Pancreas (tissue), 10 donors: Measurements from ENCODE around the gene TRMT6. TPM values are rescaled to one million over a fixed set of nuclear protein-coding genes. Genes with fewer than 3 reads are reported as not detected.

Experiments
- ATAC-seq, 4 donors: fragments of 200-7000 bp; cut with Tn5 transposase; one replicate each; pipeline versions ENCODE4 v1.8.0 to v1.9.1; 2020; ENCODE audit warnings: mild to moderate bottlenecking in 4 of 4, moderate library complexity in 4 of 4
- DNase-seq, 6 donors: peaks; one replicate each; pipeline ENCODE4 v3.0.0-alpha.2; 2020
- FAIRE-seq: peaks from 2 replicates; lab custom pipeline; 2012; peaks lifted over from hg19 to GRCh38; lab: Jason Lieb, UNC
- H3K27ac ChIP-seq, 4 donors: fragments of 200-600 bp; sonication (generic); 1 replicate in 3 of 4; 2 replicates in 1 of 4; pipeline versions ENCODE4 v1.5.0 to v1.8.0; 2020
- H3K27me3 ChIP-seq, 4 donors: fragments of 200-600 bp; one replicate each; pipeline ENCODE4 v1.8.0; 2021
- H3K36me3 ChIP-seq, 3 donors: fragments of 200-600 bp; sonication (generic) in 1 of 3; one replicate each; pipeline versions ENCODE4 v1.5.0 to v1.8.0; 2020 to 2021
- H3K4me1 ChIP-seq, 3 donors: fragments of 200-600 bp; one replicate each; pipeline ENCODE4 v1.8.0; 2021
- H3K4me3 ChIP-seq, 4 donors: fragments of 200-600 bp; sonication (generic) in 2 of 4; one replicate each; pipeline versions ENCODE4 v1.5.0 to v1.8.0; 2020 to 2021
- H3K9me3 ChIP-seq, 4 donors: fragments of 200-600 bp; one replicate each; pipeline ENCODE4 v1.8.0; 2021
- CTCF ChIP-seq, 4 donors: fragments of 200-600 bp; sonication (generic) in 3 of 4; IDR thresholded peaks; one replicate each; pipeline versions ENCODE4 v1.5.0 to v1.8.0; 2021; ENCODE audit warnings: antibody characterized with exemption in 4 of 4
- WGBS, 2 donors: extraction: QIAGEN DNeasy Blood & Tissue Kit; methylation state at CpG; one replicate each; pipeline ENCODE4 v1.1.7; 2013; 5-methylcytosine and 5-hydroxymethylcytosine counted together
- intact Hi-C, 3 donors: fragments of 100-400 bp; cut with DNase I; formaldehyde crosslinking; loops; one replicate each; pipeline versions ENCODE4 v1.11.1 to v1.14.2; 2022
- polyA plus RNA-seq, 2 donors: library from polyadenylated mRNA; stranded (reverse); fragments of 200-250 nt; gene quantifications; one replicate each; pipeline ENCODE4 v1.2.3, GENCODE V29; 2013
- total RNA-seq, 6 donors: library from RNA; stranded (reverse); fragmentation: NEBNext Ultra II Directional in 4 of 6; extraction: Animal tissue kit (Norgen Biotek cat#: 25700) in 4 of 6; gene quantifications; one replicate each; pipeline versions ENCODE4 v1.2.1 to v1.2.4, GENCODE V29; 2021 to 2023
- donor health status: healthy with polysubstance abuse.
- donor health status: DM: no; HTN: no; CAD: no; lungs with moderate emphysema.
- donor health status: DM: no; HTN: no; CAD: no.
- donor health status: control.
- donor health status: control.
- donor health status: Bipolar disorder and iron deficiency.
- donor health status: DM: yes; HTN: yes; CAD: no.
- donor health status: DM: no; HTN: no; CAD: no.
- donor health status: DM: no; HTN: no; CAD: no.
- donor health status: DM: yes; HTN: yes; CAD: no.

Gene TRMT6
- total and polyA plus RNA-seq, 8 donors: 4.6 to 9.7 (median 5.4) TPM

- ATAC-seq: no peak
- Histone ChIP-seq H3K4me3 (no peak overlapping the region), H3K27me3 (no peaks in the 10 kb centered on the region), H3K36me3 (no peaks in the 10 kb centered on the region), H3K27ac (no peak overlapping the region), H3K4me1 (no peaks in the 10 kb centered on the region), H3K9me3 (no peaks in the 10 kb centered on the region)
- no peak for DNase-seq
- TF ChIP-seq CTCF (IDR thresholded peaks at IDR 0.05): no peak
- 67 to 72% methylated on average over 3 of the region's 3 CpGs for WGBS, 2 donors
- intact Hi-C loops: no loop called here
- no peak for FAIRE-seq
Measured at GRCh38 chr20:5925551-5925950, 24.8 kb downstream of the TRMT6 start.

DNA sequence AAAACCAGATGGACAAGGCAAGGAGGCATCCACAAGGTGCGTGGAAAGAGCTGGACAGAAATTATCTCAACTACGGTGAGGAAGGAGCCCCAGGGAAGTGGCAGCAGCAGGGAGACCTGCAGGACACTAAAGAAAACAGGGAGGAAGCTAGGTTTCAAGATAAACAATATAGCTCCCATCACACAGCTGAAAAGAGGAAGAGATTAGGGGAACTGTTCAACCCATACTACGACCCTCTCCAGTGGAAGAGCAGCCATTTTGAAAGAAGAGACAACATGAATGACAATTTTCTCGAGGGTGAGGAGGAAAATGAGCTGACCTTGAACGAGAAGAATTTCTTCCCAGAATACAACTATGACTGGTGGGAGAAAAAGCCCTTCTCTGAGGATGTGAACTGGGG, 26.8 kb downstream of the TRMT6 start:
- no peaks in the 10 kb centered on the region for H3K27me3 ChIP-seq
- intact Hi-C loops: no loop called here
- no peaks in the 10 kb centered on the region for H3K36me3 ChIP-seq
- no peak overlapping the region for H3K4me3 ChIP-seq
- ATAC-seq (no peak), FAIRE-seq (no peak), DNase-seq (no peak)
- no peak overlapping the region for H3K27ac ChIP-seq
- H3K4me1 ChIP-seq: no peaks in the 10 kb centered on the region
- no peak for TF ChIP-seq CTCF (IDR thresholded peaks at IDR 0.05)
- WGBS, 2 donors: 57 to 63% methylated on average over 5 of the region's 5 CpGs
- no peaks in the 10 kb centered on the region for H3K9me3 ChIP-seq

DNA sequence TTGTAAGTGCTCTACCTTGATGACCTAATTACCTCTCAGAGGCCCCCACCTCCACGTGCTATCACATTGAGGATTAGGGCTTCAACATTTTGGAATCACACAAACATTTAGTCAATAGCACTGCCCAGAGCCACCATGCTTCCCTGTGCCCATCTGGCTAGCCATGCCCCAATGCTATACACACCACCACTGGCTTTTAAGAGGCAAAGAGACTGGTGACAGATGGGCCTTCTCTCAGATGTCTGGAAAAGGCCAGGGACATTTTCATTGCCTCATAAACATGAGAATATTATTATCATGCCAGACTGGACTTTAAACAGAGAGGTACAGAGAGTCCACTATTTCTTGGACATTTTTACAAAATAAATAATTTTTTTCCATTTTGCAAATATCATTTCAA, 29.8 kb downstream of the TRMT6 start:
- Histone ChIP-seq H3K4me3 (no peak overlapping the region), H3K27ac (no peak overlapping the region), H3K27me3 (no peaks in the 10 kb centered on the region), H3K4me1 (no peaks in the 10 kb centered on the region), H3K9me3 (no peaks in the 10 kb centered on the region), H3K36me3 (no peaks in the 10 kb centered on the region)
- ATAC-seq: no peak
- DNase-seq: no peak
- intact Hi-C loops: no loop called here
- no peak for FAIRE-seq
- 36 to 37% methylated on average over 1 of the region's 1 CpG for WGBS, 2 donors
- TF ChIP-seq CTCF (IDR thresholded peaks at IDR 0.05): no peak

DNA sequence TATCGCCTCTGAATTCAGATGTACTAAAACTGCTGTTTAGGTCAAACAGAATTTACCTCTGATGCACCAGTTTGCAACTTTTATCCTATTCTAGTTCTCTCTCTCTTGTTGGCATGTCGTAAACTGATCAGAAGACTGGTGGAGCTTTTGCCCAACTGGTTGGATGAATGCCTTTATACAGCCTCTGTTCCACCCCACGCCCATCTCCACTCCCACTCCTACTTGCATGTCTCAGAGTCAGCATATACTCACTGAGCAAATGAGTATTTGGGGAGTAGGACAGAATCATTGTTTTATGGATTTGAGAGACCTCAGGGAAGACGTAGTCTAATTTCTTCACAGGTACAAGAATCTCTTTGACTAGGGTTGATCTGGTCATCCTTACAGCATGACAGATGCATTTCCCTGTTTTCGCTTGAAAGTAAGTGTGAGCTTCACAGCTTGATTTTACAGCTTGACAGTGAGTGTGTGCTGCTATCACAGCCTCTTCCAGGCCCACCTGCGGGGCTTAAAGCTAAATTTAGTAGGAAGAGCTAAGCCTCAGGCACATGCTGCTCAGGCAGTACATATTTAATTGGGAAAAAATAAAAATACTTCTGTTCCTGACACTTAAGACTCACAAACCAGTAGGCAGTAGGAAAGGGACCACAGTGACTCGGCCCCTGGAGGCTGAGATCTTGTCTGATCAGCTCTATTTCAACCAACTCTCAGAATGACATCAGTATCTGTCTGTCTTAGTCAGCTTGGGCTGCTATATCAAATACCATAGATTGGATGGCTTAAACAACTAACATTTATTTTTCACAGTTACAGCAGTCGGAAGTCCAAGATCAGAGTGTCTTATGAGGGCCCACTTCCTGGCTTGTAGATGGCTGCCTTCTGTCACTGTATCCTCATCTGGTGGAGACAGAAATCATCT, 30.4 kb downstream of the TRMT6 start:
- Histone ChIP-seq H3K9me3 (no peaks in the 10 kb centered on the region), H3K36me3 (no peaks in the 10 kb centered on the region), H3K4me3 (no peak overlapping the region), H3K27me3 (no peaks in the 10 kb centered on the region), H3K27ac (no peak overlapping the region), H3K4me1 (no peaks in the 10 kb centered on the region)
- ATAC-seq: no peak
- DNase-seq: no peak
- no peak for FAIRE-seq
- TF ChIP-seq CTCF (IDR thresholded peaks at IDR 0.05): no peak
- intact Hi-C loops: no loop called here
- WGBS, 2 donors: 73% methylated on average over 8 of the region's 8 CpGs
